ENCODE data around the gene HOMER2.

DNA sequence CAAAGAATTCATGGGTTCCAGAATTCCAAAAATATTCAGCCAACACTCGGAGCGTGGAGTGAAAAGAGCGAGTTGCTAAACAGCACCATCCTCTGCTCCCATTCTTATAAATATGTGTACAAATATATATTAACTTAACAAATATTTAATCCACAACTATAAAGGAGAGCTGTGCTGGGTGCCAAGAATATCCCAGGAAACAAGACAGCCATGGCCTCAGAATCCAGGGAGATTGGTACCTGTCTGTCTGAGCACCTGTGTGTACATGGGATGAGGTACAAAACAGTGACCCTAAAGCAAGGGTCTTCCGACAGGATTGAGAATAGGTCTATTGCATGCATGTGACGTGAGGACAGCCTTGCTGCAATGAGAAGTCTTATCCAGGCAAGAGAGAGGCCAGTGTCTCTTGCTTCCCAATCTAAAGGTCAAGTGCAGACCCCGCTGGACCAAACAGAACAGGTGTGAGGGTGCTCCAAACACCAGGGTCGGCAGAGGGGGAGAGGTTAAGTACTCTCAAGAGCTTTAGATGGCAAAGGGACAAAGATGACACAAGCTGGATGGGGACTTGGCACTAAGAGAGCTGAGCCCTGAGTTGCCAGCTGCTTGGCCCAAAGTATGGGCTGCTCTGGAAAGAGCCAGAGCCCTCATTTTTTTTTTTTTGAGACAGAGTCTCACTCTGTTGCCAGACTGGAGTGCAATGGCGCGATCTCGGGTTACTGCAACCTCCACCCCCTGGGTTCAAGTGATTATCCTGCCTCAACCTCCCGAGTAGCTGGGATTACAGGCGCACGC is 36.2 kb downstream of the HOMER2 start:
- TF ChIP-seq, protein P1, sequence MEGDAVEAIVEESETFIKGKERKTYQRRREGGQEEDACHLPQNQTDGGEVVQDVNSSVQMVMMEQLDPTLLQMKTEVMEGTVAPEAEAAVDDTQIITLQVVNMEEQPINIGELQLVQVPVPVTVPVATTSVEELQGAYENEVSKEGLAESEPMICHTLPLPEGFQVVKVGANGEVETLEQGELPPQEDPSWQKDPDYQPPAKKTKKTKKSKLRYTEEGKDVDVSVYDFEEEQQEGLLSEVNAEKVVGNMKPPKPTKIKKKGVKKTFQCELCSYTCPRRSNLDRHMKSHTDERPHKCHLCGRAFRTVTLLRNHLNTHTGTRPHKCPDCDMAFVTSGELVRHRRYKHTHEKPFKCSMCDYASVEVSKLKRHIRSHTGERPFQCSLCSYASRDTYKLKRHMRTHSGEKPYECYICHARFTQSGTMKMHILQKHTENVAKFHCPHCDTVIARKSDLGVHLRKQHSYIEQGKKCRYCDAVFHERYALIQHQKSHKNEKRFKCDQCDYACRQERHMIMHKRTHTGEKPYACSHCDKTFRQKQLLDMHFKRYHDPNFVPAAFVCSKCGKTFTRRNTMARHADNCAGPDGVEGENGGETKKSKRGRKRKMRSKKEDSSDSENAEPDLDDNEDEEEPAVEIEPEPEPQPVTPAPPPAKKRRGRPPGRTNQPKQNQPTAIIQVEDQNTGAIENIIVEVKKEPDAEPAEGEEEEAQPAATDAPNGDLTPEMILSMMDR (conservative IDR thresholded peaks at IDR 0.05): no peak
- no peak for TF ChIP-seq ZFX (IDR thresholded peaks at IDR 0.05)

All from C4-2B (cell line).